GM12872 (cell line): ENCODE results near the gene GPR18.

Source experiments
- TF ChIP-seq, protein P1 (sequence below): IDR thresholded peaks from 3 replicates; pipeline ENCODE4 v1.5.1; 2011; ENCODE audit warnings: low read depth, mild to moderate bottlenecking, low read length, moderate library complexity; ENCODE audit not compliant: insufficient read depth

Gene GPR18

DNA sequence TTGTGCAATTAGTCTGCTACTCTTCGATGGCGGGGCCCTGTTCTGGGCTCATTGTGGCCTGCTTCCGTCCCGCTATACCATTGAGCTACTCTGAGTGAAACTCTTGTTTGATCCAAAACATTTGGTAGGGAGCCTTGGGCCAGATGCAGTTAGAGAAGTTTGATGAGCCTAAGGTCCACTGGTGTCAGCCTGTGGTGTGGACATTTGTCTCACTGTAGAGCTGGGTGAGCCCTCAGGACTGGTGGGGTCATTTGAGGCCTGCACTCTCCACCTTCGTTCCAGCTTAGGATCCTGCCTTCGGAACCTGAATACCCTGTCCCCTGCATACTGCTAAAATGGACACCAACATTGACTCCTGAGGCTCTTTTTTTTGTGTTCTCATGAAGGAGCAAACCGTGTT, 50.7 kb downstream of the GPR18 start:
- TF ChIP-seq, protein P1, sequence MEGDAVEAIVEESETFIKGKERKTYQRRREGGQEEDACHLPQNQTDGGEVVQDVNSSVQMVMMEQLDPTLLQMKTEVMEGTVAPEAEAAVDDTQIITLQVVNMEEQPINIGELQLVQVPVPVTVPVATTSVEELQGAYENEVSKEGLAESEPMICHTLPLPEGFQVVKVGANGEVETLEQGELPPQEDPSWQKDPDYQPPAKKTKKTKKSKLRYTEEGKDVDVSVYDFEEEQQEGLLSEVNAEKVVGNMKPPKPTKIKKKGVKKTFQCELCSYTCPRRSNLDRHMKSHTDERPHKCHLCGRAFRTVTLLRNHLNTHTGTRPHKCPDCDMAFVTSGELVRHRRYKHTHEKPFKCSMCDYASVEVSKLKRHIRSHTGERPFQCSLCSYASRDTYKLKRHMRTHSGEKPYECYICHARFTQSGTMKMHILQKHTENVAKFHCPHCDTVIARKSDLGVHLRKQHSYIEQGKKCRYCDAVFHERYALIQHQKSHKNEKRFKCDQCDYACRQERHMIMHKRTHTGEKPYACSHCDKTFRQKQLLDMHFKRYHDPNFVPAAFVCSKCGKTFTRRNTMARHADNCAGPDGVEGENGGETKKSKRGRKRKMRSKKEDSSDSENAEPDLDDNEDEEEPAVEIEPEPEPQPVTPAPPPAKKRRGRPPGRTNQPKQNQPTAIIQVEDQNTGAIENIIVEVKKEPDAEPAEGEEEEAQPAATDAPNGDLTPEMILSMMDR, result no peak

DNA sequence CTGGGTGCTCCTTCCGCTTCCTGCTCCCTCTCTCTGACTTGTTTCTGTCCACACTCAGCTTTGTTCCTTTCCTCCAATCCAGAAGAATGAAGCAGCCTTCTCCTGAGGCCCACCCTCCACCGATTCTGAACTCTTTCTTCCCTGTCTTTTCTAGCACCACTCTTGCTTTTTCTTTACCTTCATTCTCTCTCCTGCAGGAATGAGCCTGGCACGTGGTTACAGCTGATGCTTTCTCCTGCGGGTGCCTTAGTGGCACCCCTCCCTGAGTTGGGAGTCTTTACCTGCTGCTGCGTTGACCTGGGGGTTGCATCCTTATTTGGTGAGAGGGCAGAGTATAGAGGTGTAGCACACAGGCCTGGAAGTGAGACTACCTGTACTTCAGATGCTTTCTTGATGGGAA, 51.3 kb downstream of the GPR18 start:
- TF ChIP-seq, protein P1, result no peak

DNA sequence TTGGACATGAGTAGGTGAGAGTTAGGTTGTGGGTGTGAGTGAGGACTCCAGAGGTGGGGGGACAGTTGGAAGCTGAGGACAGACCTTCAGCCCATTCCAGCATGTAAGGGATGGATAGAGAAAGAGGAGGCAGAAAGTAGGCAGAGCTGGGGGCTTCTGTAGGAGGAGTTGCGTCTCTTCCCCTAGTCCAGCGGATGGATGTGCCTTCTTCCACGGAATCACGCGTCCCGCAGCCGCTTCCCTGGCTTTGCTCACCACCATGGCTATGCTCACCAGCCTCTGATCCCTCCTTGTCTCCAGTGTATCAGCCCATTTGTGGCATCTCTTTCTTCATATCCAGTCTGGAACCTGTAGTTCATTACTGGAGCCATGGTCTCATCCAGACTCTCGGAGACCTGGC, 52.0 kb downstream of the GPR18 start:
- TF ChIP-seq, protein P1, result no peak

DNA sequence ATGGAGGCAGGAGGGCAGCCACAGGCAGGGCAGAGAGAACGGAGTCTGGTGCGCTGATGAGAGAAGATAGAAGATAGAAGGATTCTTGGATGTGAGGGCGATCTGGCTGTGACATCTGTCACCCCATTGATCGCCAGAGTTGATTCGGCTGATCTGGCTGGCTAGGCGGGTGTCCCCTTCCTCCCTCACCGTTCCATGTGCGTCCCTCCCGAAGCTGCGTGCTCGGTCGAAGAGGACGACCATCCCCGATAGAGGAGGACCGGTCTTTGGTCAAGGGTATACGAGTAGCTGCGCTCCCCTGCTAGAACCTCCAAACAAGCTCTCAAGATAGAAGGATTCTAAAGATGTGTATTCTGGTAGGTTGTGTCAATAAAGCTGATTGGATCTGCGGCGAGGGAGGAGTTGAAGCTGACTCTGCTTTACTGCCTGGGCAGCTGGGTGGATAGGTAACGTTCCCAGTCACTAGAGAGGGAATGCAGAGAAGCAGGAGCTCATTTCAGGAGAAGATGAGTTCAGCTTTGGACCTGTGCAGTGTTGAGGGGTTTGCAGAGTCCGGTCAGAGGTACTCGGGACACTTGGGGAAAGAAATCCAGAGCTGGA, 52.5 kb downstream of the GPR18 start:
- TF ChIP-seq, protein P1, result no peak
